Endothelial cell (in vitro differentiated cells): ENCODE data around the gene TUBB2B. TPM values are rescaled to one million over a fixed set of nuclear protein-coding genes. Genes with fewer than 3 reads are reported as not detected.
A peak's percentile ranks its signal among the peaks of the same experiment; 100 is the strongest.
"Not testable (repeated sequence)": the region's sequence is repeated elsewhere in the genome, so short reads cannot be mapped to it uniquely, and the experiment has no call there.

ENCODE experiments used
- DNase-seq: peaks from one replicate; pipeline ENCODE4 v3.0.0; 2021; ENCODE audit warnings: low spot score
- H3K27ac Mint-ChIP-seq: one replicate; pipeline ENCODE4 v1.8.0; 2021; ENCODE audit warnings: mixed read lengths, inconsistent platforms; ENCODE audit not compliant: unreplicated experiment
- H3K27me3 Mint-ChIP-seq: one replicate; pipeline ENCODE4 v1.8.0; 2021; ENCODE audit warnings: mild to moderate bottlenecking, moderate library complexity, mixed read lengths, inconsistent platforms; ENCODE audit not compliant: unreplicated experiment
- H3K36me3 Mint-ChIP-seq: one replicate; pipeline ENCODE4 v1.8.0; 2021; ENCODE audit warnings: mild to moderate bottlenecking, low read depth, mixed read lengths, inconsistent platforms; ENCODE audit not compliant: unreplicated experiment
- H3K4me1 Mint-ChIP-seq: one replicate; pipeline ENCODE4 v1.8.0; 2021; ENCODE audit warnings: mild to moderate bottlenecking, mixed read lengths, inconsistent platforms; ENCODE audit not compliant: unreplicated experiment
- H3K4me3 Mint-ChIP-seq: one replicate; pipeline ENCODE4 v1.8.0; 2021; ENCODE audit warnings: mild to moderate bottlenecking, mixed read lengths, inconsistent platforms; ENCODE audit not compliant: unreplicated experiment
- H3K9me3 Mint-ChIP-seq: one replicate; pipeline ENCODE4 v1.8.0; 2021; ENCODE audit warnings: mixed read lengths, inconsistent platforms; ENCODE audit not compliant: unreplicated experiment
- CTCF ChIP-seq: fragments of 200-600 bp; sonication (generic); IDR thresholded peaks from one replicate; pipeline ENCODE4 v1.5.0; 2021; ENCODE audit warnings: antibody characterized with exemption; ENCODE audit not compliant: unreplicated experiment
- total RNA-seq: library from RNA; stranded (reverse); fragmentation: NEBNext Ultra II Directional; extraction: Animal tissue kit (Norgen Biotek cat#: 25700); gene quantifications from one replicate; pipeline ENCODE4 v1.2.1, GENCODE V29; 2021; ENCODE audit not compliant: unreplicated experiment

The TUBB2B gene
- total RNA-seq, 1 donor from 2014 or later = 93.2 TPM

DNA sequence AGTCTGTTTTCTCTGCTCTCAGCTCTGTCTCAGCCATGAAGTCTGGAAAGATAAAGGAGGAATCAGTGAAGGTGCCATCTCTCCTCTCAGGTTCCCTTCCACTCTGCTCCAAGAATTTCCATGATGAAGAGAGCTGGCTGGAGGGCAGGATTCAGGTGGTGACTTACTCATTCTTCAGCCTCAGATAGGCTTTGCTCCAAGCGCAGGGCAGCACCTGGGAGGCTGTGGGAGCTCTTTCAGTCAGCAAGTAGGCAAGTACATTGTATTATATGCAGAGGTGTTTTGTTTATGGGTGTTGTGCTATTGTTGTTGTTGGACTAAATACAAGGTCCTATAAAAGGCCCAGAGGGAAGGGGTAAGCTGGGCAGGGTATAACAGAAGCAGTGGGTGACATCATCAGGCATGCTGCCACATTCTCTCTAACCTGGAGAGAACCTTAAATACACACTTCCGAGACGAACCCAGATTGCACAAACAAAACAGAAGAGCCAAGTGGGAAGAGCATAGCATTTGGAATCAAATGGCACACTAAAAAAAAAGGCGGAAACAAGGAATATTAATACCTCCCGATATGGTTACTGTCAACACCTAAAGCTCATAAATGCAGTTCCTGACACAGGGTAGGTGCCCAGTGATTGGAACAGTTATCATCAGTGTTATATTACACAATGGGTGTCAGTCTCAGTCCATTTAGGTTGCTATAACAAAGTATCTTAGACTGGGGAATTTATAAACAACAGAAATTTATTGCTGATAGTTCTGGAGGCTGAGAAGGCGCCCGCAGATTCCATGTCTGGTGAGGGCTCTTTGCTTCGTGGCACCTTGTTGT is 16.8 kb upstream of the TUBB2B start:
- no peaks in the 10 kb centered on the region for H3K27me3 Mint-ChIP-seq
- H3K9me3 Mint-ChIP-seq = no peaks in the 10 kb centered on the region
- no peak for TF ChIP-seq CTCF
- H3K4me3 Mint-ChIP-seq = no peak overlapping the region
- H3K27ac Mint-ChIP-seq = no peak overlapping the region
- DNase-seq = no peak
- no peaks in the 10 kb centered on the region for H3K4me1 Mint-ChIP-seq
- H3K36me3 Mint-ChIP-seq = no peaks in the 10 kb centered on the region

DNA sequence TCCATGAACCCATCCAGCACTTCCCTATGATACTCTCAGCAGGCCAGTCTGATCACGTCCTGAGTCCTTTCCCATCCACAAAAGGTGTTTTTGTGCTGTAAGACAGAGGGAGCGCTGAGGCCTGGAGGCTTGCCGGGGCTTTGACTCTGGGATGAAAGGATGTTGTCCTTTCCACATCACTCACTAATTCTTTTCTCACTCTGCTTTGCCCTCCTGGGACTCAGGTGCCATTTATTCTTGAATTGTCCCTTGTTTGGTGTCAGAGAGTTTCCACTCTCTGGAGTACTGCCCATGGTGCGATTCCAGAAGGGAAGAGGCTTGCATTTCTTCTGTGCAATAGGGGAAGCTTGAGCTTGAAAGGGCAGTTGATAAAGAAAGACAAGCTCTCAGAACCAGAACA is 15.3 kb upstream of the TUBB2B start:
- Mint-ChIP-seq H3K27ac (no peak overlapping the region), H3K27me3 (no peaks in the 10 kb centered on the region), H3K36me3 (no peaks in the 10 kb centered on the region), H3K4me3 (no peak overlapping the region), H3K4me1 (no peaks in the 10 kb centered on the region), H3K9me3 (no peaks in the 10 kb centered on the region)
- no peak for DNase-seq
- TF ChIP-seq CTCF = no peak

- not testable (repeated sequence) for DNase-seq, H3K36me3 Mint-ChIP-seq, H3K9me3 Mint-ChIP-seq, H3K4me3 Mint-ChIP-seq, H3K27ac Mint-ChIP-seq, H3K27me3 Mint-ChIP-seq, H3K4me1 Mint-ChIP-seq
These were observed 14.3 kb upstream of the TUBB2B start for GRCh38 chr6:3241745-3242144.

DNA sequence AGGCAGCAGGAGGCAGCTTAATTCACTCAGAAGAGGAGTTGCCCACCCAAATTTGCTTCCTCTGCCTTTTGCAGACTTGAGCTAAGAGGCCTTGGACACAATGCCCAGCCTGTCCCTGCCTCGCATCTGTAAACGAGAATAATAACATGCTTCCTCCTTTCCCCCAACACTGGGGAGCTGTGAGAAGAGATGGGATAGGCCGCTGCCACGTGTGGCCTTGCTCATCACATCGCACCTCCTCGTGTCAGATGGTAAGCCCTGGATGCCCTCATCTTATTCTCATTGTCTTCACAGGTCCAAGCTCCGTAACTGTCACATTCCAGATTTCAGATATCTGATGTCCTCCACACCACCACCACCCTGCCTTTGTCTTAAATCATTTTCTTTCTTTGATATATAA is 13.1 kb upstream of the TUBB2B start:
- no peak for DNase-seq
- H3K36me3 Mint-ChIP-seq = no peaks in the 10 kb centered on the region
- no peak for TF ChIP-seq CTCF
- no peaks in the 10 kb centered on the region for H3K27me3 Mint-ChIP-seq
- H3K4me1 Mint-ChIP-seq = peaks cover 8% of the 10 kb centered on the region
- H3K9me3 Mint-ChIP-seq = no peaks in the 10 kb centered on the region
- H3K4me3 Mint-ChIP-seq = no peak overlapping the region
- no peak overlapping the region for H3K27ac Mint-ChIP-seq

DNA sequence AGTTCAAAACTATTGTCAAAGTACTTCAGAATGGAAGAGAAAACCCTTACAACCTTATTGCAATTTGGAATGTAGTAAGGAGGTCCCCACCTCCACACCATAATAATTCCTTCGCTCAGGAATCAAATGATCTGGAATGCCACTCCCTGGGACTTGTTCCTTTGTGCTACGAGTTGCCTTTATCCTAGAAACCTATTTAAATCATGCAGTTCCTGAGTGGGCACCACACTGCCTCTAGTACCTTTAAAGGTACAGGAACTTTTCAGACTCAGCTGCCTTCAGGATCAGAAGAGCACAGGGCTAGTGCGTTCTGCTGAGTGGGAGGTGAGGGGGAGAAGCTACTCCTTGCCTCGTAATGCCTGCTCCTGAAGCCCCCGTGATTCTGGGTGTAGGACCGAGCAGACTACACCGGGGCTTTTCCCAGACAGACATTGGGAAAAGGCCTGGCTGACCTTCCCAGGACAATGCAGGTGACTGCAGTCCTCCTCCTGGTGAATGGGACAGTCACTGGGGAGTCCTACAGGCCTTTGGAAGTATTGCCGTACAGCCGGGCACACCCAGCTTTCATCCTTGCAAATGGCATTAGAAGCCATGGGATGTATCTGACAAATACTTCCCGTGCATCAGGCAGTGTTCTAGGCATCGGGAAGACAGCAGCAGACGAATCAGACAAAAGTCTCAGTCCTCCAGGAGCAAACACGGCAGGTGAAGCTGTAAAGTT is 11.8 kb upstream of the TUBB2B start:
- no peak overlapping the region for H3K4me3 Mint-ChIP-seq
- H3K9me3 Mint-ChIP-seq = no peaks in the 10 kb centered on the region
- no peaks in the 10 kb centered on the region for H3K36me3 Mint-ChIP-seq
- H3K27me3 Mint-ChIP-seq = no peaks in the 10 kb centered on the region
- DNase-seq = no peak
- H3K4me1 Mint-ChIP-seq = peaks cover 10% of the 10 kb centered on the region
- no peak overlapping the region for H3K27ac Mint-ChIP-seq
- peak; percentile 46 for TF ChIP-seq CTCF
